CD4-positive, alpha-beta T cell treated with Interleukin-17A for 1 hour (primary cell): ENCODE measurements around the gene EXOC6B.

ENCODE experiments used
- DNase-seq: peaks from one replicate; pipeline ENCODE4 v3.0.0-alpha.2; 2020

The EXOC6B gene

GRCh38 chr2:72154386-72154975 is 671.4 kb downstream of the EXOC6B start:
- no peak for DNase-seq

GRCh38 chr2:72153924-72154323 is 671.9 kb downstream of the EXOC6B start:
- DNase-seq, result no peak

GRCh38 chr2:72153026-72153791 is 672.6 kb downstream of the EXOC6B start:
- no peak for DNase-seq

- no peak for DNase-seq
Measured at GRCh38 chr2:72150861-72151356, 674.9 kb downstream of the EXOC6B start.

GRCh38 chr2:72150157-72150860 is 675.5 kb downstream of the EXOC6B start:
- peak; percentile 59 for DNase-seq

GRCh38 chr2:72149556-72150156 is 676.2 kb downstream of the EXOC6B start:
- DNase-seq, result no peak

- DNase-seq, result no peak
Measured at GRCh38 chr2:72148837-72149555, 676.8 kb downstream of the EXOC6B start.

GRCh38 chr2:72148003-72148836 is 677.6 kb downstream of the EXOC6B start:
- DNase-seq, result no peak

GRCh38 chr2:72147303-72147971 is 678.4 kb downstream of the EXOC6B start, which contains the start of gene CYP26B1:
CYP26B1 (minus strand) TSS chr2:72147862; CDS start chr2:72147834, 28 bp downstream.
- DNase-seq, result no peak

GRCh38 chr2:72146347-72147302 is 679.2 kb downstream of the EXOC6B start:
- DNase-seq, result no peak

GRCh38 chr2:72145658-72146329 is 680.0 kb downstream of the EXOC6B start:
- no peak for DNase-seq

- DNase-seq, result no peak
Measured at GRCh38 chr2:72145289-72145657, 680.6 kb downstream of the EXOC6B start.

- no peak for DNase-seq
Measured at GRCh38 chr2:72144632-72145288, 681.1 kb downstream of the EXOC6B start.

- DNase-seq, result no peak
Measured at GRCh38 chr2:72144274-72144631, 681.6 kb downstream of the EXOC6B start.

GRCh38 chr2:72143441-72144273 is 682.2 kb downstream of the EXOC6B start:
- DNase-seq, result no peak

- DNase-seq, result no peak
Measured at GRCh38 chr2:72142570-72143440, 683.0 kb downstream of the EXOC6B start.
